Measurements from ENCODE around the gene P2RY2.

GRCh38 chr11:73203322-73203721 is 14.8 kb upstream of the P2RY2 start:
- TF ChIP-seq ZFP3 (CRISPR knock-in tag; IDR thresholded peaks at IDR 0.05) = no peak
- no peak for TF ChIP-seq SNAI2 (CRISPR knock-in tag; IDR thresholded peaks at IDR 0.05)
- no peak for TF ChIP-seq TOX (CRISPR knock-in tag; IDR thresholded peaks at IDR 0.05; ENCODE audit: borderline replicate concordance)
- TF ChIP-seq PPARA (CRISPR knock-in tag; IDR thresholded peaks at IDR 0.05; ENCODE audit: borderline replicate concordance) = no peak
- TF ChIP-seq ZFP30 (CRISPR knock-in tag; IDR thresholded peaks at IDR 0.05) = no peak
- TF ChIP-seq ZNF70 (CRISPR knock-in tag; IDR thresholded peaks at IDR 0.05) = no peak
- TF ChIP-seq ESRRG (CRISPR knock-in tag; IDR thresholded peaks at IDR 0.05) = no peak
- TF ChIP-seq CSRNP3 (CRISPR knock-in tag; IDR thresholded peaks at IDR 0.05) = no peak
